Measurements from ENCODE around the gene UPP1. TPM values are rescaled to one million over a fixed set of nuclear protein-coding genes. Genes with fewer than 3 reads are reported as not detected.

UPP1 gene
- total RNA-seq, 1 donor from 2014 or later = 61.0 TPM

- Histone ChIP-seq H3K27ac (no peak overlapping the region), H3K4me1 (peaks cover 5% of the 10 kb centered on the region), H3K36me3 (no peaks in the 10 kb centered on the region), H3K27me3 (ENCODE audit: low read depth) (no peaks in the 10 kb centered on the region), H3K9me3 (peaks cover 5% of the 10 kb centered on the region), H3K4me3 (no peak overlapping the region)
- no peak for TF ChIP-seq CTCF (IDR thresholded peaks at IDR 0.05)
- no peak for ATAC-seq
- DNase-seq = no peak
- intact Hi-C loops (cut with DNase I) = no loop called here
These were observed 36.3 kb upstream of the UPP1 start for GRCh38 chr7:48052748-48053147.

DNA sequence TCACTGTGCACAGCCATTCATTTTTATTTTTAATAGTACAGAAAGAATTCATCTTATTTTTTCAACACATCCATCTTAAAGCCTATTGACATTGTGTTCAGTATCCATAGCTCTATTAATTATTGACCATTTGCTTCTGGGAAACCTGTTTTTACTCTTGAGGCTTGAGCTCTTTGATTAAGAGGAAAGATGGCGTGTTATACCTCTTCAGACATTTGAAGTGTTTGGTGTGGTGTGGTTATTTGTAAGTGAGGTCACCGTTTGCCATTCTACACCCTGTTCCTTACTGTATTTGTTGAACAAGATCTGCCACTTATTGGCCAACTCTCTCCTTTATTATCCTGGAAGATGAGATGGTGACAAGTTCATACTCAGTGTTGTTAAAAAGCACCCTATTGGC, 35.3 kb upstream of the UPP1 start:
- H3K36me3 ChIP-seq = no peaks in the 10 kb centered on the region
- intact Hi-C loops (cut with DNase I) = no loop called here

GRCh38 chr7:48058990-48059389, 30.1 kb upstream of the UPP1 start:
- no peak for TF ChIP-seq CTCF (IDR thresholded peaks at IDR 0.05)
- no peaks in the 10 kb centered on the region for H3K4me1 ChIP-seq
- ATAC-seq (no peak), DNase-seq (no peak)
- H3K4me3 ChIP-seq = no peak overlapping the region
- H3K9me3 ChIP-seq = peaks cover 5% of the 10 kb centered on the region
- no peaks in the 10 kb centered on the region for H3K27me3 ChIP-seq (ENCODE audit: low read depth)
- intact Hi-C loops (cut with DNase I) = no loop called here
- no peaks in the 10 kb centered on the region for H3K36me3 ChIP-seq
- H3K27ac ChIP-seq = no peak overlapping the region

More for the DNA sequence above, 35.3 kb upstream of the UPP1 start:
- Histone ChIP-seq H3K9me3 (peaks cover 5% of the 10 kb centered on the region), H3K27me3 (ENCODE audit: low read depth) (no peaks in the 10 kb centered on the region), H3K27ac (no peak overlapping the region), H3K4me1 (peaks cover 5% of the 10 kb centered on the region), H3K4me3 (no peak overlapping the region)
- DNase-seq (no peak), ATAC-seq (peak; percentile 93 to 96)
- TF ChIP-seq CTCF (IDR thresholded peaks at IDR 0.05) = no peak

- TF ChIP-seq CTCF (IDR thresholded peaks at IDR 0.05) = no peak
- intact Hi-C loops (cut with DNase I) = no loop called here
- Histone ChIP-seq H3K36me3 (no peaks in the 10 kb centered on the region), H3K4me1 (no peaks in the 10 kb centered on the region), H3K4me3 (no peak overlapping the region), H3K27ac (no peak overlapping the region), H3K27me3 (ENCODE audit: low read depth) (no peaks in the 10 kb centered on the region), H3K9me3 (peaks cover 5% of the 10 kb centered on the region)
- ATAC-seq (peak in 1 of 2 donors; percentile 56), DNase-seq (no peak)
These were observed 29.4 kb upstream of the UPP1 start for GRCh38 chr7:48059706-48060105.

- no peak overlapping the region for H3K4me3 ChIP-seq
- no peaks in the 10 kb centered on the region for H3K36me3 ChIP-seq
- intact Hi-C loops (cut with DNase I) = no loop called here
- no peaks in the 10 kb centered on the region for H3K27me3 ChIP-seq (ENCODE audit: low read depth)
- H3K4me1 ChIP-seq = no peaks in the 10 kb centered on the region
- ATAC-seq (no peak), DNase-seq (no peak)
- no peak for TF ChIP-seq CTCF (IDR thresholded peaks at IDR 0.05)
- no peaks in the 10 kb centered on the region for H3K9me3 ChIP-seq
- no peak overlapping the region for H3K27ac ChIP-seq
These were observed 25.1 kb upstream of the UPP1 start for GRCh38 chr7:48063985-48064384.

GRCh38 chr7:48067475-48067874, 21.6 kb upstream of the UPP1 start:
- no peaks in the 10 kb centered on the region for H3K36me3 ChIP-seq
- H3K27me3 ChIP-seq (ENCODE audit: low read depth) = no peaks in the 10 kb centered on the region
- no peak for ATAC-seq
- DNase-seq = no peak
- no peak for TF ChIP-seq CTCF (IDR thresholded peaks at IDR 0.05)
- H3K4me3 ChIP-seq = no peak overlapping the region
- intact Hi-C loops (cut with DNase I) = no loop called here
- H3K9me3 ChIP-seq = no peaks in the 10 kb centered on the region
- H3K27ac ChIP-seq = no peak overlapping the region
- H3K4me1 ChIP-seq = no peaks in the 10 kb centered on the region
